DND-41 (cell line): ENCODE data around the gene CYP2W1.

Experiments used
- ATAC-seq: fragments of 200-7000 bp; cut with Tn5 transposase; 3 replicates; pipeline ENCODE4 v1.9.1; 2021; ENCODE audit warnings: low read depth; ENCODE audit not compliant: insufficient read depth
- DNase-seq: peaks from one replicate; pipeline ENCODE4 v3.0.0-alpha.2; 2020
- H2AFZ ChIP-seq: 2 replicates; pipeline ENCODE4 v1.6.0; 2012; ENCODE audit warnings: low read depth, low read length
- H3K27ac ChIP-seq: 2 replicates; pipeline ENCODE4 v1.5.1; 2012; ENCODE audit warnings: low read length, inconsistent platforms
- H3K27me3 ChIP-seq: fragments of 200-600 bp; sonication (generic); 2 replicates; pipeline ENCODE4 v1.6.0; 2012; ENCODE audit warnings: low read length, mild to moderate bottlenecking, inconsistent platforms; ENCODE audit not compliant: insufficient read depth, poor library complexity
- H3K36me3 ChIP-seq: 2 replicates; pipeline ENCODE4 v1.5.1; 2012; ENCODE audit warnings: low read length, inconsistent platforms; ENCODE audit not compliant: insufficient read depth
- H3K4me1 ChIP-seq: 2 replicates; pipeline ENCODE4 v1.5.1; 2012; ENCODE audit warnings: mild to moderate bottlenecking, low read length; ENCODE audit not compliant: insufficient read depth
- H3K4me2 ChIP-seq: 2 replicates; pipeline ENCODE4 v1.6.0; 2012; ENCODE audit warnings: mild to moderate bottlenecking, moderate library complexity, low read length, inconsistent platforms; ENCODE audit not compliant: insufficient read depth
- H3K4me3 ChIP-seq, 2 experiments: fragments of 200-600 bp in 1 of 2; shearing (Covaris generic) in 1 of 2; 2 replicates each; pipeline ENCODE4 v1.5.1; 2012 to 2016; ENCODE audit warnings: inconsistent platforms in 2 of 2, low read length in 2 of 2, mild to moderate bottlenecking in 2 of 2, low read depth in 1 of 2, moderate library complexity in 1 of 2
- H3K79me2 ChIP-seq: 2 replicates; pipeline ENCODE4 v1.6.0; 2012; ENCODE audit warnings: low read length, inconsistent platforms; ENCODE audit not compliant: insufficient read depth
- H3K9ac ChIP-seq: 2 replicates; pipeline ENCODE4 v1.6.0; 2012; ENCODE audit warnings: low read depth, mild to moderate bottlenecking, inconsistent platforms, low read length, moderate library complexity
- H3K9me3 ChIP-seq: 2 replicates; pipeline ENCODE4 v1.5.1; 2012; ENCODE audit warnings: low read length, moderate library complexity, mild to moderate bottlenecking, inconsistent platforms; ENCODE audit not compliant: insufficient read depth, severe bottlenecking
- H4K20me1 ChIP-seq: 2 replicates; pipeline ENCODE4 v1.6.0; 2012; ENCODE audit warnings: low read length; ENCODE audit not compliant: insufficient read depth
- EZH2 ChIP-seq: IDR thresholded peaks from 3 replicates; pipeline ENCODE4 v1.6.1; 2012; ENCODE audit warnings: borderline replicate concordance, low read depth, mild to moderate bottlenecking, moderate library complexity, low read length, inconsistent platforms; ENCODE audit not compliant: severe bottlenecking
- TF ChIP-seq, protein P1 (sequence below): IDR thresholded peaks from 2 replicates; pipeline ENCODE4 v1.5.1; 2012; ENCODE audit warnings: borderline replicate concordance, low read length, moderate library complexity, mild to moderate bottlenecking; ENCODE audit not compliant: poor library complexity, severe bottlenecking; ENCODE audit errors: extremely low read depth

The CYP2W1 gene

DNA sequence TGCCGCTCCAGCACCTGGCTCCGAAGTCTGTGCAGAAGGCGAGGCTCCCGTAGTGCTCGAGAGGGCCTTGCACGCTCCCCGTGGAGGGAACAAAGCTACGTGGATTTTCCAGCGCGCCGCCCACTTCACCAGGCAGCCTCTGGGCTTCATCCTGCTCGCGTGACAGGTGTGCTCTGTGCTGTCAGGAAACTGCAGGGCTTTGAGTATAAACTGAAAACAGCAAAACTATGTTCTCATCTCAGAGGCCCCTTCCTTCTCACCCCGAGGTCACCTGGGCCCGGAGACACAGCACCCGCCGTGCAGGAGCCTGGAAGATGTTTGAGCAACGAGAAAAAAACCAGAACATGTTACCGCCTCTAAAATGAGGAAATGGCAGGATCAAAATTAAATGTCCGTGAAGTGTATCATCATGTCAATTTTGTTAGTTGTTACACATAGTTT, 43.8 kb downstream of the CYP2W1 start:
- peaks cover 26% of the 10 kb centered on the region for H4K20me1 ChIP-seq
- peaks cover 7% of the 10 kb centered on the region for H3K9me3 ChIP-seq
- no peak overlapping the region for H3K4me2 ChIP-seq
- H3K4me1 ChIP-seq = no peaks in the 10 kb centered on the region
- ATAC-seq (no peak), DNase-seq (no peak)
- H3K27me3 ChIP-seq = no peaks in the 10 kb centered on the region
- H3K36me3 ChIP-seq = no peaks in the 10 kb centered on the region
- TF ChIP-seq, protein P1, sequence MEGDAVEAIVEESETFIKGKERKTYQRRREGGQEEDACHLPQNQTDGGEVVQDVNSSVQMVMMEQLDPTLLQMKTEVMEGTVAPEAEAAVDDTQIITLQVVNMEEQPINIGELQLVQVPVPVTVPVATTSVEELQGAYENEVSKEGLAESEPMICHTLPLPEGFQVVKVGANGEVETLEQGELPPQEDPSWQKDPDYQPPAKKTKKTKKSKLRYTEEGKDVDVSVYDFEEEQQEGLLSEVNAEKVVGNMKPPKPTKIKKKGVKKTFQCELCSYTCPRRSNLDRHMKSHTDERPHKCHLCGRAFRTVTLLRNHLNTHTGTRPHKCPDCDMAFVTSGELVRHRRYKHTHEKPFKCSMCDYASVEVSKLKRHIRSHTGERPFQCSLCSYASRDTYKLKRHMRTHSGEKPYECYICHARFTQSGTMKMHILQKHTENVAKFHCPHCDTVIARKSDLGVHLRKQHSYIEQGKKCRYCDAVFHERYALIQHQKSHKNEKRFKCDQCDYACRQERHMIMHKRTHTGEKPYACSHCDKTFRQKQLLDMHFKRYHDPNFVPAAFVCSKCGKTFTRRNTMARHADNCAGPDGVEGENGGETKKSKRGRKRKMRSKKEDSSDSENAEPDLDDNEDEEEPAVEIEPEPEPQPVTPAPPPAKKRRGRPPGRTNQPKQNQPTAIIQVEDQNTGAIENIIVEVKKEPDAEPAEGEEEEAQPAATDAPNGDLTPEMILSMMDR = no peak
- H3K4me3 ChIP-seq = no peak overlapping the region
- H3K79me2 ChIP-seq = no peaks in the 10 kb centered on the region
- H2AFZ ChIP-seq = no peak overlapping the region
- H3K9ac ChIP-seq = no peak overlapping the region
- no peak overlapping the region for H3K27ac ChIP-seq

DNA sequence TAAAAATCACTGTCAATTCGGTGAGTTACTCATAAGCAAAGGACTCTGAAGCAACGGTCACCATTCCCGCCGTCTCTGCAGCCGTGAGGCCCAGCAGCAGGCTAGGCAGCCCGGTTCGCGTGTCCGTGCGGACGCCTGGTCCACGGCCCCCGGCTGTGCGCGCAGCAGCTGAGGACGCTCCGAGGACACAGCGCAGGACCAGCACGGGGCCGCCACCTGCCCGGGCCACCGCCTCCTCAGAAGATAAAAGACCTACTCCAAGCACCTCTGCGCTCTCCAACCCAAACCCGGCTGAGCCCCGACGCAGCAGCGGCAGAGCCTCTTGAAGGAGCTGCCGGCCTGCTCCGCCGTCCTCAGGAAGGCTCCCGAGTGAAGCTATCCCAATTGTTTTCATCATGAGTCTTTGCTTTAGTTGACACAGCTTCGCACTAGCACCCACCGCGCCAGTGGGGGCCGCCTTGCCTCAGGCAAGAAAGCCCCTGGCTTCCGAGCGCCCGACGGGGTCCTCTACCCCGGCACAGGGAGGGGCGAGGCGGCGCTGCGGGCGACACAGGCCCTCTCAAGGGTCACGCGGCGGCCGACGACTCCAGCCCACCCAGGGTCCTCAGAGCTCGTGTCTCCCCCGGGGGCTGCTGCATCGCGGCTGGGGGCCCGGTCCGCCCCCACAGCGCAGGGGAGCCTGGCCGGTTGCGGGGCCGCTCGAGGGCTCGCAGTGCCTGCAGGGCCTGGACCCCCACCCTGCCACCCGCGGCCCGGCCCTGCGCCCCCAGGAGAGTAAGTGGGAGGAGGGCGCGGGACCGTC, 44.5 kb downstream of the CYP2W1 start:
- ATAC-seq (no peak), DNase-seq (no peak)
- no peak overlapping the region for H3K9ac ChIP-seq
- no peak overlapping the region for H3K4me3 ChIP-seq
- no peak overlapping the region for H2AFZ ChIP-seq
- H3K79me2 ChIP-seq = no peaks in the 10 kb centered on the region
- H4K20me1 ChIP-seq = peaks cover 26% of the 10 kb centered on the region
- TF ChIP-seq EZH2 = no peak
- TF ChIP-seq, protein P1 = no peak
- peaks cover 3% of the 10 kb centered on the region for H3K9me3 ChIP-seq
- no peaks in the 10 kb centered on the region for H3K4me1 ChIP-seq
- H3K4me2 ChIP-seq = no peak overlapping the region
- no peaks in the 10 kb centered on the region for H3K27me3 ChIP-seq
- no peak overlapping the region for H3K27ac ChIP-seq
- H3K36me3 ChIP-seq = no peaks in the 10 kb centered on the region

DNA sequence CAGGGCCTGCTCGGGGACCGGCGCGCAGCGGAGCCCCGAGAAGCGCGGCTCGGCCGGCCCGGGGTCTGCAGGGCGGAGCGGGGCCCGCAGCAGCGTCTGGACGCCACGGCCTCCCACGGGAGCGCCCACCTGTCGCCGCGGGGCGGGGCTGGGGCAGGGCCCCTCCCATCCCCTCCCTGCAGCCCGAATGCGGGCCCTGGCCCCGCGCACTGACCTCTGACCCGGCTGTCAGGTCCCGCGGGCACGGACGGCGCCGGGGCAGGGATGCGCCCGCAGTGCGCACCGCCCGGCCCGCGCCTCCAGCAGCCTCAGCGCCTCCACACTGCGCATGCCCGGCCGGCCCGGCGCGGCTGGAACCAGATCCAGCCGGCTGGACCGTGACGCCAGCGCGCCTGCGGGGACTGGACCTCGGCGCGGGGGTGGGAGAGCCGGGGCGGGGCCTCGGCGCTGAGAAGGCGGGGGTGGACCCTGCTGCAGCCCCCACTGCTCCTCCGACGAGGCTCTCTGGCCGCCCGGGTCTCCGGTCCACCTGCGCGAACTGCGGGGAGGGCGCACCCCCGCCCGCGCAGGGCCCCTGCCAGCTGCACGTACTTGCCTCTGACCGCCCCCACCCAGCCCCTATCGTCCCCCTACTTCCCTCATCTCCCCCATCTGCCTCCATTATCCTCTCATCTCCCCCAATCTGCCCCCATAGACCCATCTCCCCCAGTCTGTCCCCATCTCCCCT, 45.2 kb downstream of the CYP2W1 start:
- TF ChIP-seq, protein P1 = no peak
- TF ChIP-seq EZH2 = no peak
- Histone ChIP-seq H3K9ac (no peak overlapping the region), H3K79me2 (no peaks in the 10 kb centered on the region), H3K4me2 (no peak overlapping the region), H3K27me3 (no peaks in the 10 kb centered on the region), H3K4me3 (no peak overlapping the region), H4K20me1 (peaks cover 28% of the 10 kb centered on the region), H3K36me3 (no peaks in the 10 kb centered on the region), H3K4me1 (no peaks in the 10 kb centered on the region), H3K9me3 (no peaks in the 10 kb centered on the region), H2AFZ (no peak overlapping the region), H3K27ac (no peak overlapping the region)
- DNase-seq (no peak), ATAC-seq (no peak)
